MG63 (cell line): Measurements from ENCODE around the gene FAM3D. TPM values are rescaled to one million over a fixed set of nuclear protein-coding genes. Genes with fewer than 3 reads are reported as not detected.
A peak's percentile ranks its signal among the peaks of the same experiment; 100 is the strongest.

Experiments used
- DNase-seq: peaks from one replicate; pipeline ENCODE4 v3.0.0-alpha.2; 2020
- H3K27me3 ChIP-seq: fragments of 250-450 bp; sonication (Bioruptor Pico); 2 replicates; pipeline ENCODE4 v1.5.1; 2020; ENCODE audit warnings: mild to moderate bottlenecking, moderate library complexity
- H3K36me3 ChIP-seq: fragments of 250-450 bp; sonication (Bioruptor Pico); 2 replicates; pipeline ENCODE4 v1.5.1; 2020; ENCODE audit warnings: mild to moderate bottlenecking, moderate library complexity
- H3K4me3 ChIP-seq: fragments of 250-450 bp; sonication (Bioruptor Pico); 2 replicates; pipeline ENCODE4 v1.5.1; 2020; ENCODE audit warnings: mild to moderate bottlenecking, moderate library complexity
- H3K9me3 ChIP-seq: fragments of 250-450 bp; sonication (Bioruptor Pico); 2 replicates; pipeline ENCODE4 v1.5.1; 2020; ENCODE audit warnings: mild to moderate bottlenecking, moderate library complexity
- total RNA-seq: library from RNA; depleted of rRNA; stranded (reverse); fragments of >200 nt; shearing (Covaris generic); gene quantifications from 2 replicates; pipeline ENCODE4 v1.2.3, GENCODE V29; 2014; ENCODE audit warnings: low replicate concordance

FAM3D gene
- total RNA-seq, 1 experiment from 2014 or later: not detected

DNA sequence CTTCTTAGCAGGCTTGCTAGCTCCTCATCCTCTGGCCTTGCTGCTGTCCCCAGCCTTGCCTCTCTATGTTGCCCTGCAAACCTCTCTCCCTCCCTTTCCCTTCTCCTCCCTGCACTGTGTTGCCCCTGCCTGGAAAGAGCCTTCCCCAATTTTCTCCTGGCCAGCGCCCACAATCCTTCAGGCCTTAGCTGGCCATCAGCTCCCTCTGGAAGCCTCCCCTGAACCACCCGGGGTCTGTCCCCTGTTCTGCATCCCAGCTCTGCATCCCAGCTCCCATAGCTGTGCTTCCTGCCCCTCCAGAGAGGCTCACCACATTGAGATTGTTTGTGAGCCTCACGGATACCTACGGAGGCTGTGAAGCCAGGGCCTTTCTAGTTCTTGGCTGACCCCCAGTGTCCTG is 23.7 kb downstream of the FAM3D start:
- H3K27me3 ChIP-seq: no peaks in the 10 kb centered on the region
- no peak for DNase-seq
- H3K4me3 ChIP-seq: no peak overlapping the region
- no peaks in the 10 kb centered on the region for H3K9me3 ChIP-seq
- H3K36me3 ChIP-seq: no peaks in the 10 kb centered on the region

DNA sequence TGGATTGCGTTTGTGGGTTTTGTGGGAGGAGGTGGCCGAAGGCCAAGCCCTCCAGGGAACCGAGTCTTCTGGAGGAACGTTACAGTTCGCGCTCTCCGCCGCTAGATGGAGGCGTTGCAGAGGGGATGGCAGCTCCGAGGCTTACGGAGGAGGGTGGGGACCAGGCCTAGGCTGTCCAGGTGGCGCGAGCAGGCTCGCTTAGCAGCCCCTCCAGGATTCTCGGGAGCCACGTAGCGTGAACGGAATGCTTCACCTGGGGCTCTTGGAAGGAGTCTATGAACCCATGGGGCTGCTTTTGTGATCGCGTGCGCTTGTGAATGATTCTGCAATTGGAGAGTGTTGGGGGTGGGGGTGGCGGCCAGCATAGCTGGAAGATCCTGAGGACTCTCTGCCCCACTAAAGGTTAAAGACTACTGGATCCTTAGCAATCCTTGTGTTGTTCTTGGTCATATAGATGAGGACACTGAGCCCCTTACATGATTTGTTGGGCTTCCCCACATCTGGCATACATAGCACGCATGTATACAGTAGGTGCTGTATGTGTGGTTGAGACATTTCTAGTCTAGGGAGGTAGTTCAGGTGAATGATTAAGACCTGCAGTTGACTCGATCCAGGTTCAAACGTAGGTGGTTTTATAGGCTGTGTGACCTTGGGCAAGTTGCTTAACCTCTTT is 25.7 kb downstream of the FAM3D start:
- Histone ChIP-seq H3K27me3 (no peaks in the 10 kb centered on the region), H3K4me3 (no peak overlapping the region), H3K36me3 (no peaks in the 10 kb centered on the region), H3K9me3 (no peaks in the 10 kb centered on the region)
- peak; percentile 69 for DNase-seq

DNA sequence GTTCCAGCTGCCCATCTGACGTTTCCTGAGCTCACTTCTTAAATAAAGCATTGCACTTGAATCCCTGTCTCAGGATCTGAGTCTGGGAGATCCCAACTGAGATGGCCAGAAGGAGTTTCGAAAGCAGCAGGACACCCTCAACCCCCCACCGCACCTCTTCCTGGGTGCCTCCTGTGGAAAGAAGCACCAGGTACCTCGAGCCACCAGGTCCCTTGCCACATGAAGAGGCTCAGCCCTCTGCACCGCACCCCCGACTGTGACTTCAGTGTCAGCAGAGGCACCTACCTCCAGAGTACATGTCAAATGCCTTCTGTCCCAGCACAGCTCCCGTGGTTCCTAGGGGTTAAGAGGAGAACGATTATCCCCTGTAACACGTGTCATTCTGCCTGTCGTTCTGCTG is 26.7 kb downstream of the FAM3D start:
- H3K9me3 ChIP-seq: no peaks in the 10 kb centered on the region
- no peaks in the 10 kb centered on the region for H3K36me3 ChIP-seq
- no peak for DNase-seq
- H3K4me3 ChIP-seq: no peak overlapping the region
- H3K27me3 ChIP-seq: no peaks in the 10 kb centered on the region

- Histone ChIP-seq H3K27me3 (no peaks in the 10 kb centered on the region), H3K4me3 (no peak overlapping the region), H3K9me3 (no peaks in the 10 kb centered on the region), H3K36me3 (no peaks in the 10 kb centered on the region)
- no peak for DNase-seq
These were observed 27.6 kb downstream of the FAM3D start for GRCh38 chr3:58639001-58639400.

DNA sequence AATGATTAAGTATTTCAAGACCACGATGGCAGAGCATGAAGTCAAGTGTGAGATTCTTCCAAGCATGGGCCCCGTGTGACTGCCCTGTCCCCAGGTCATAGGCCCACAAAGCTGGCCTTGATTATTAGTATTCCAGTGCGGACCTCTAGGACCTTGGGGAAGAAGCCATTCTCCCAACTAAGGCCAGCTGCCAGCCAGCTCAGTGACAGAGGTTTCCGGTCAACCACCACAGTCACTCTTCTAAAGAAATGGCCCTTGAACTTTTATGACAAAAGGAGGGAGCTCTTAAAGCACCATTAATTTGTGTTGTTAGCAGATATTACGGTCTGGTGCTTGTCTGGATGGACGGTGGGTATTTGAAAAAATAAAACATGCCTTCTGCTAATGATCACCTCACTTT is 28.0 kb downstream of the FAM3D start:
- no peak for DNase-seq
- Histone ChIP-seq H3K36me3 (no peaks in the 10 kb centered on the region), H3K27me3 (no peaks in the 10 kb centered on the region), H3K9me3 (no peaks in the 10 kb centered on the region), H3K4me3 (no peak overlapping the region)

GRCh38 chr3:58637509-58637908 is 29.1 kb downstream of the FAM3D start:
- DNase-seq: no peak

GRCh38 chr3:58635371-58636285 is 30.9 kb downstream of the FAM3D start:
- Histone ChIP-seq H3K9me3 (no peaks in the 10 kb centered on the region), H3K4me3 (no peak overlapping the region), H3K36me3 (no peaks in the 10 kb centered on the region), H3K27me3 (no peaks in the 10 kb centered on the region)
- DNase-seq: no peak

More at GRCh38 chr3:58637509-58637908, 29.1 kb downstream of the FAM3D start:
- no peaks in the 10 kb centered on the region for H3K9me3 ChIP-seq
- H3K36me3 ChIP-seq: no peaks in the 10 kb centered on the region
- H3K4me3 ChIP-seq: no peak overlapping the region
- H3K27me3 ChIP-seq: no peaks in the 10 kb centered on the region

DNA sequence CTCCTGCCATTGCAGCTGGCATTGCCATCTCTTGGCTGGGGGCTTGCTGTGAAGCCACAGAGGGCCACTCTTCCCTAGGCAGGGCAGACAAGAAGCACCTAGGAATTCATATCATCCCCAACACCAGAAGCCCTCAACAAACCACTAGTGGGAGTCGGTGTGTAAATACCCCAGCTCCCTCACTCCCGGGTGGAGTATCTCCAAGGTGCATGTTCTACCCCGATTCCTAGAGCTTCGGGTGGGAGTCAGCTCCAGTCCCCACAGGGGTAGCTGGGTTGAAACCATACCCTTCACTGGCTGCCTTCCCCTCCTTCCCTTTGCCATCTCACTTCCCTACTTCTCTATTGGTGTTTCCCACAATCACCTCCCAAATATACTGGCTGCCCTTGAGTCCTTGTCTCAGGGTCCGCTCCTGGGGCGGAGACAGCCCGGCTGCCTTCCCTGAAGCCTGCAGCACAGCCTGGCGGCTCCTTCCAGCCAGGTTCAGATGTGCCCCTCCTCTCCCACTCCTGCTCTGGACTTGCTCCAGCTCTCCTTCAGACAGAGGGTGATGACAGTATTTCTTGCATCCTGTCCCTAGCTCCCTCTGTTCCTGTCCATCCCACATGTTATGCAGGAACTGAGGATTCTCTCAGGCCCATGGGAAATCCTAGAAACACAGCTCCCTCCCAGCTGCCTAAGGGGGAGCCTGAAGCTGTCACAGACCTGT is 33.3 kb downstream of the FAM3D start:
- H3K36me3 ChIP-seq: no peaks in the 10 kb centered on the region
- H3K27me3 ChIP-seq: no peaks in the 10 kb centered on the region
- no peaks in the 10 kb centered on the region for H3K9me3 ChIP-seq
- no peak overlapping the region for H3K4me3 ChIP-seq
- DNase-seq: no peak

- H3K4me3 ChIP-seq: no peak overlapping the region
- no peaks in the 10 kb centered on the region for H3K9me3 ChIP-seq
- no peaks in the 10 kb centered on the region for H3K36me3 ChIP-seq
- DNase-seq: no peak
- no peaks in the 10 kb centered on the region for H3K27me3 ChIP-seq
These were observed 34.8 kb downstream of the FAM3D start for GRCh38 chr3:58631742-58632141.

GRCh38 chr3:58630710-58631092 is 35.9 kb downstream of the FAM3D start:
- H3K36me3 ChIP-seq: no peaks in the 10 kb centered on the region
- DNase-seq: no peak
- no peaks in the 10 kb centered on the region for H3K27me3 ChIP-seq
- no peak overlapping the region for H3K4me3 ChIP-seq
- H3K9me3 ChIP-seq: no peaks in the 10 kb centered on the region

DNA sequence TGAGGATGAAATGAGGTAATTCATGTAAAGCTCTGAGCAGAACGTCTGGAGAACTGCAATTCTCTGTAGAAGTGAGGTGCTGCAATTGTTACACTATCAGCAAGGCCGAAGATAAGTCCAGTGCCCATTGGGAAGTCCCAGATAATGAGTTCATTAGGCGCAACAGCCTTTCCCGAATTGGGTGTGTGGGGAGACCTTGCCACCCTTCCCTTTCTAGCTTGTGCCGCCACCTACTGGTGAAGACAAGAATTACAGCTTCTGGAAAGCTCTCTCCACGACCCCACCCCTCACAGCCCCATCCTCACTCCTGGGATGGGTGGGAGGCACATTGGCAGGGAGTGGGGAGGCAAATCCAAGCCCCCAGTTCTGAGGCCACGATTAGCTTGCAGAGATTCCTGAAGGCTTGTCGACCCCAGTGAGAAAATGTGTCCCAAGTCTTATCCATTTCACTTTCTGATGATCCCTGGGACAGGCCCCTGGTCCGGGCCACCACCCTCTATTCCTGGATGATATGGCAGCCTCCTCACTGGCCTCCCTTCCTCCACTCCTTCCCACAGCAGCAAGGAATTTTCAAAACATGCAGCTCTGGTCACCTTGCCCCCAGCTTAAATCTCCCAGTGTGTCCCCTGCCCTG is 36.4 kb downstream of the FAM3D start:
- Histone ChIP-seq H3K36me3 (peaks cover 3% of the 10 kb centered on the region), H3K4me3 (no peak overlapping the region), H3K27me3 (no peaks in the 10 kb centered on the region), H3K9me3 (no peaks in the 10 kb centered on the region)
- peak; percentile 54 for DNase-seq

- DNase-seq: no peak
- Histone ChIP-seq H3K36me3 (peaks cover 3% of the 10 kb centered on the region), H3K27me3 (no peaks in the 10 kb centered on the region), H3K9me3 (no peaks in the 10 kb centered on the region), H3K4me3 (no peak overlapping the region)
These were observed 36.9 kb downstream of the FAM3D start for GRCh38 chr3:58629629-58630028.

- Histone ChIP-seq H3K9me3 (no peaks in the 10 kb centered on the region), H3K36me3 (peaks cover 3% of the 10 kb centered on the region), H3K27me3 (no peaks in the 10 kb centered on the region), H3K4me3 (no peak overlapping the region)
- peak; percentile 83 for DNase-seq
These were observed 37.6 kb downstream of the FAM3D start for GRCh38 chr3:58628823-58629562.

DNA sequence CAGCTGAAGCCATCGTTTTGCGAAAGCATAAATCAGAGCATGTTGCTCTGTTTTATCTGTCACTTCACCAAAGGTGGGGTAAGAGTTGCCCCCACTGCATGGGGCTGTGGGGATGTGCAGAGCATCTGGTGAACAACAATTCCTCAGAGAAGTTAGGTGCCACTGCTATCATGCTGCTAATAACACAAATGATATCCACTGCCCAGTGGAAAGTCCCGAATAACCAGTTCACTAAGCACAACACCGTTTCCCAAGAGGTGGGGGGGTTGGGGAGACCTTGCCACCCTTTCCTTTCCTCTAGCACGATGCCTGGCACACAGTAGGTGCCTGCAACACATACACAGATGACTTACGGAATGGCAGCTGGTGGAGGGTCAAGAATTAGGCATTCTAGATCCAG is 38.6 kb downstream of the FAM3D start:
- H3K9me3 ChIP-seq: no peaks in the 10 kb centered on the region
- DNase-seq: no peak

GRCh38 chr3:58627570-58627885 is 39.0 kb downstream of the FAM3D start:
- H3K36me3 ChIP-seq: peaks cover 3% of the 10 kb centered on the region
- DNase-seq: peak; percentile 72

More for the DNA sequence above, 38.6 kb downstream of the FAM3D start:
- Histone ChIP-seq H3K4me3 (no peak overlapping the region), H3K27me3 (no peaks in the 10 kb centered on the region), H3K36me3 (peaks cover 3% of the 10 kb centered on the region)

DNA sequence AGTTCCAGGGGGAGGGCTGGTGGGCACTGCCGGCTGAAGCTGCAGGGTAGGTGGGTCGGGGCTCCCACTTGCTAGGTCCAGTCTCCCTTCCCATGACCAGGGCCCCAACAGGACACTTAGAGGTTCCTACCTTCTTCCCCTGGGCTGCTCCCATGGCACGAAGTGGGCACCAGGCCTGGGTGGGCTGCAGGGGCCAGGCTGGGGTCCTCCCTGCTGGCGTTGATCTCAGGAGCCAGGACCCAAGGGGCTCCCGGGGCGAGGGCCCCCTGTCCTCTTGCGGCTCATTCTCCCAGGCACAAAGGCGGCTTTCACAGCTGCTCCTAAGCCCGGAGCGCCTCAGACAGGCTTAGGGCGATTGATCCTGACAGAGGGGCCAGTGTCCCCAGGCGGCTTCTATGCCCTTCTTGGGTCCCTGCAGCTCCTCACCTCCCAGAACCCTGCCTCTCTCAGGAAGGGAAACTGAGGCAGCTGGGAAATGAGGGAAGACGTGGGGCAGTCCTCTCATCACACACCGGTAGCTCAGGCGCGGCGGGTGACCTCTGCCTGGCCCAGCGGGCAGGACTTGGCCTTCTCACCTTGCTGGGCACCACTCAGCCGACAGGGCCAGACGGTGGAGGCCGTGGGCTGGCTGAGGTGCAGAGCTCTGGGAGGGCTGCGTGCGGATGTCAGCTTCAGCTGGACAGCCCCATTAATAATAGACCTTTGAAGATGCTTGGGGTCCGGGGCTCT is 39.6 kb downstream of the FAM3D start:
- H3K4me3 ChIP-seq: peak overlapping the region; percentile 36
- DNase-seq: no peak
- H3K9me3 ChIP-seq: no peaks in the 10 kb centered on the region
- peaks cover 3% of the 10 kb centered on the region for H3K36me3 ChIP-seq
- no peaks in the 10 kb centered on the region for H3K27me3 ChIP-seq

More at GRCh38 chr3:58627570-58627885, 39.0 kb downstream of the FAM3D start:
- no peaks in the 10 kb centered on the region for H3K27me3 ChIP-seq
- H3K9me3 ChIP-seq: no peaks in the 10 kb centered on the region
- H3K4me3 ChIP-seq: peak overlapping the region; percentile 36
